Dedifferentiated amniotic fluid mesenchymal stem cell (primary cell): ENCODE measurements around the gene RIC8B.
"Not testable (repeated sequence)": the region's sequence is repeated elsewhere in the genome, so short reads cannot be mapped to it uniquely, and the experiment has no call there.

Experiments
- DNase-seq: peaks from one replicate; pipeline ENCODE4 v3.0.0-alpha.2; 2016; ENCODE audit errors: extremely low spot score

The RIC8B gene, protein sequence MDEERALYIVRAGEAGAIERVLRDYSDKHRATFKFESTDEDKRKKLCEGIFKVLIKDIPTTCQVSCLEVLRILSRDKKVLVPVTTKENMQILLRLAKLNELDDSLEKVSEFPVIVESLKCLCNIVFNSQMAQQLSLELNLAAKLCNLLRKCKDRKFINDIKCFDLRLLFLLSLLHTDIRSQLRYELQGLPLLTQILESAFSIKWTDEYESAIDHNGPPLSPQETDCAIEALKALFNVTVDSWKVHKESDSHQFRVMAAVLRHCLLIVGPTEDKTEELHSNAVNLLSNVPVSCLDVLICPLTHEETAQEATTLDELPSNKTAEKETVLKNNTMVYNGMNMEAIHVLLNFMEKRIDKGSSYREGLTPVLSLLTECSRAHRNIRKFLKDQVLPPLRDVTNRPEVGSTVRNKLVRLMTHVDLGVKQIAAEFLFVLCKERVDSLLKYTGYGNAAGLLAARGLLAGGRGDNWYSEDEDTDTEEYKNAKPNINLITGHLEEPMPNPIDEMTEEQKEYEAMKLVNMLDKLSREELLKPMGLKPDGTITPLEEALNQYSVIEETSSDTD

DNA sequence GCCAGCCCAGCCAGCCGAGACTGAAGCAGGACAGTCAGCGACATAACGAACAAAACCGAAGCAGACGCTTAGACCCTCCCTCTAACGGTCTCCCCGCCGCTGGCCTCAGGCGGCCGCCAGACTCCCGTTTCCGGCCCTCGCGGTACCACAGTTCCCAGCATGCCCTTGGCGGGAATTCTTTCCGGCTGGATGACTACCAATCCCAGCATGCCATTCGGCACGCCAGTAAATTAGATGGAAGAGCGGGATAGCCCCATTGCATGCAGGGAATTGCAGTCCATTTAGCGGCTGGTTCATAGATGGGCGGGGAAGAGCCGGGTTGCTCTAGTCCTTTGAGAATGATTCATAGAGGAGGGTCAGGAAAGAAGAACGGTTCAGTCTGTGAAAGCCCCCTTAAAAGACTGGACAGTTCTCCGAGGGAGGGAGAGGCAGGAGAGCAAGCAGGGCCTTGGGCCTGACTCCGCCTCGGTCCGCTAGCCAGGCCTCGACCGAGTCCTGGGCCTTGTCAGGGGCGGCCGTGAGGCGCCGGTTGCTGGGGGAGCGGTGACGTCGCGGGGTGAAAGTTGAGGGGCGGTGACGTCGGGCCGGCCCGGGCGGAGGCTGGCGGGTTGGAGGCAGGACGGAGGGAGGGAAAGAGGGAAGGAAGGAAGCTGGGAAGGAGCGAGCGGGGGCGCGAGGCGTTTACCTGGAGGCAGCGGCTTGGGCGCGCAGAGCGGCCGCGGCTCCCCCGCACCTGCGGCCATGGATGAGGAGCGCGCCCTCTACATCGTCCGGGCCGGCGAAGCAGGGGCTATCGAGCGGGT, at the start of gene RIC8B:
TSS of gene RIC8B (plus strand) at position 678 of the 803 bp plus-strand sequence. CDS start at position 742, 64 bp downstream.
- DNase-seq, result peak; percentile 100

DNA sequence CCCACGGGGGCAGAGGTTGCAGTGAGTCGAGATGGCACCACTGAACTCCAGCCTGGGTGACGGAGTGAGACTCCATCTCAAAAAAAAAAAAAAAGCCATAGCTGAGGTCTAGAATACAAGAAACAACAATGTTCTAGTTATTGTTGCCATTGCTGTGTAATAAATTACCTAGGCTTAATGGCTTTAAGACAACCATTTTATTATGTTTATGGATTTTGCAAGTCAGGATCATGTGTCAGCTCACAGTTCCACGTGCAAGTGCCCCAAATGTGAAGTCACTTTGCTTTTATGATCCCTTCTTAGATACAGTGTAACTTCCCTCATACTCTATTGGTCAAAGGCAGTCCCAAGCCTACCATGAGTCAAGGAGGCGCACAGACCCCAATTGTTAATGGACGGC, 49.5 kb upstream of the RIC8B start:
- DNase-seq, result no peak

DNA sequence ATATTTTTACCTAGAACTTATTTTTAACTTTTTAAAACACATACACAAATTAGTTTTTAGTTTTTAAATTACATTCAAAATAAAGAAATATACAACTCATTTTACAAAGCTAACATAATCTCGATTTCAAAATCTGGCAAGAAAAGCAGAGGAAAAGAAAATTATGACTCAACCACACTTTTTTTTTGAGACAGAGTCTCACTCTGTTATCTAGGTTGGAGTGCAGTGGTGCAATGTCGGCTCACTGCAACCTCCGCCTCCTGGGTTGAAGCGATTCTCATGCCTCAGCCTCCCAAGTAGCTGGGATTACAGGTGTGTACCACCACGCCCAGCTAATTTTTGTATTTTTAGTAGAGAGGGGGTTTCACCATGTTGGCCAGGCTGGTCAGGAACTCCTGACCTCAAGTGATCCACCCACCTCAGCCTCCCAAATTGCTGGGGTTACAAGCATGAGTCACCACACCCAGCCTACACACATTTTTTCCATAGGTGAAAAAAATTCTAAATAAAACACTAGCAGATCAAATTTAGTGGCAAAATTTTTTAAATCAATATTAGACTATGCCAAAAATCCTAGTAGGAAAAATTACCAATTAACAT, 47.8 kb upstream of the RIC8B start:
- not testable (repeated sequence) for DNase-seq

DNA sequence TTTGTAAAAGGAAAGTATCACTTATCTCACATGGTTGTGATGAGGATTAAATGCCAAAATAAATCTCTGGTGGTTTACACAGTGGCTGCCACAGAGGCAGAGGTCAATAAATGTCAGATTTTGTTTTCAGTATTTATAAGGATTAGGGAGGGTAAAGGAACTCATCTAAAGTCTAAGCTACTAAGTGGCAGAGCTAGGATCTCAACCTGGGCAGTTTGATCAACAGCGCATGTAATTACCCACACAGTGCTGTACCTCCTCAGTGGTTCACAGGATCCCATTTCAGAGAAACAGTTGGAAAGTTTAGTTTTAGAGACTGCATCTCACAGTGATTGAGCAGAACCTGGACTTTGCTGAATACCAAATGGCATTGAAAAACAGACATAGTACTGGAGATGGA, 44.9 kb upstream of the RIC8B start:
- no peak for DNase-seq

DNA sequence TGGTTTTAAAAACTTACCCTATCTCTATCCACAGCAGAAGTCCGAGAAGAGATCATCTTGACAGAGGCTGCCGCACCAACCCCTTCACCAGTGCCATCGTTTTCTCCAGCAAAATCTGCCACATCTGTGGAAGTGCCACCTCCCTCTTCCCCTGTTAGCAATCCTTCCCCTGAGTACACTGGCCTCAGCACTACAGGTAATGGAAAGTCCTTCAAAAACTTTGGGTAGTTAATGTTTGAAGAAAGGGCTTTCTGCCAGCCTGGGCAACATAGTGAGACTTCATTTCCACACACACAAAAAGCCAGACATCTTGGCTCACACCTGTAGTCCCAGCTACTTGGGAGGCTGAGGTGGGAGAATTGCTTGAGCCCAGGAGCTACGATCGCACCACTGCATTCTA, 41.6 kb upstream of the RIC8B start:
- DNase-seq, result no peak

DNA sequence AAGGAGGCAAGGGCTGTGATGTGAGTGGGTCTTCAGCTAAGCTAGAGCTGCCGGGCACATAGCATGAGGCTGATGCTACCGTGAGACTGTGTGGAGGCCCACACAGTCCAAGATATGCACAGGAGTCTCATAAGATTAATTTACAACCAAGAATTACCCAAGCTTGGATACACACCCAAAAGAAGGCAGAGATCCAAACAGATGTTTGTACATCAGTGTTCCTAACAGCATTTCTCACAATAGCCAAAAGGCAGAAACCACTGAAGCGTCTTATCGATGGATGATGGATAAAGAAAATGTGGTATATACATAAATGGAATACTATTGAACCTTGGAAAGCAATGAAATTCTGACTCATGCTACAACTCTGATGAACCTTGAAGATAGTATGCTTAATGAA, 40.8 kb upstream of the RIC8B start:
- no peak for DNase-seq

DNA sequence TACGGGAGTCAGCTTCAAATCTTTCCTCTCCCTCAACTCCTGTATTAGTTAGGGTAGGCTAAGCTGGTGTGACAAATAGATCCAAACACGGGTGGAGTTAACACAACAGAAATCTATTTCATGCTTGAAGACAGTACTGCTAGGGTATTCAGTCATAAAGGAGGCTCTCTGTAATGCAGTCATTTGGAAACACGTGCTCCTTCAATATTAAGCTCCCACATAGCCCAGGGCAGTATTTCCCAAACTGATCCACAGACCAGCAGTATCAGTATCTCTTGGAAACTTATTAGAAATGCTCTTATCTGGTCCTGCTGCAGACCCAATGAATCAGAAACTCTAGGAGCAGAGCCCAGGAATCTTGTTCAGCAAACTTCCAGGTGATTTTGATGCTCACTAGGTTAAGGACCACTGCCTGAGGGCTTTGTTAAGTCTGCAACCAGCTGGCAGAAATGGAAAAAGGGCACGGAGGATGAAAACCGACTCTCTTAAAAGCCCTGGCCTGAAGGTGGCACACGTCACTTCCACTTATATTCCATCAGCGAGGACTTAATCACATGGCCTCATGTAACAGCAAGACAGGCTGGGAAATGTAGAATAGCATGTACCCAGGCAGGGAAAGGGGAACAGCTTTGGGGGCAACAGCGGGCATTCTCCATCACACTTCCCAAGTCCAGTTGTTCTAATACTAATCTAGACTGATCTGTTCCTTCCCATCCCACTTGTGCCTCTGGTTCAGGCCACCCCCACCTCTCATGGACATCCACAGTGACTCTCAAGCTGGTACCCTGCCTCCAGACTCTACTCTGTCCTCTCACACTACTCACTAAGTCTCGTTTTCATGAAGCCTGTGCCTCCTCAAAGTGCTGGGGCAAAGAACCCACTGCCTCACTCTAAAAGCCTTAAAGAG, 38.2 kb upstream of the RIC8B start:
- no peak for DNase-seq

DNA sequence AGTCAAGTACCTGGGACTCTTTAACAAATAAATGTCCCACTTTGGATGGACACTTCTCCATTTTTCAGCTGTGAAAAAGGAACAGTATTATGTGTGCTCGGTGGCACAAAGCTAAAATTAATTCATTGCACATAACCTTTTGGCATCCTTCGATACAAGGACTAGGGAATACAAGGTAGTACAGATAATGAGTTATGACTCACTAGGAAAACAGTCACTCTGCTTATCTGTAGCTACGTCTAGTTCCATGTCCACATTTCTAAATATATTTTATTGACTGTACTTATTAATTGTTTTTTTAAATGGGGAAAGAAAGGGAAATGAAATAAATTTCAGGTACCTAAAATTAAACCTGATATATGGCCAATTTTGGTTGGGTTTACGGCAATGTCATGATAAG, 35.2 kb upstream of the RIC8B start:
- no peak for DNase-seq

DNA sequence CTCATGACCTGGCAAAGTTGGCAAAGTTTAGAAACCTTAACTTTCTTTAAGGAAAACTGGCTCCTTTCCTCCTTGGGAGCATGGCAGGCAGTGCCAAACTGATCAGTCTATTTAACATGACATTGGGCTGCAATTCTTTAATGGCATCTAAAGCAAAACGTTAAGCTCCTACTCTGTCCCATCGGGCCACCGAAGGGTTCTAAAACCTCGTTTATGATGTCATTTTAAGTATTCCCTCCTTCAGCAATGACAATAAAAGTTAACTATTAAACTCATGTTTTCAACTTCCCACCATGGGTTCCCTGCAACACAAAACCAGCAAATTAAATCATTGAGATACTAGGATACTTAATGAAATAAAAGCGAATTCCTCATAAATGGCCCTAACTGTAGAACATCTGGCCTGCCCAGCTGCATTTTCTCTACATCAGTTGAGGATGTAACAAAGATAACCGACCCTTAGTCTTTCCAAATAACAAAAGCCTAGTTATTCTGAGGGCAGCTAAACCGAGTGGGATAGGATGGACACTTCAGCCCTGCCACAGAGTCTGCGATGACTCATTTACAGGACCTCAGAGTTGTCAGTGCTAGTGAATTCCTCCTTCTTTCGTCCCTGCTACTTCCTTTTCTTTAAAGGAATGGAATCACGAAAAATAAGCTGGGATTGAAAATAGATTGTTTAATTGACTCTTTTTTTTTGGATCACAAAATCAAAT, 34.5 kb upstream of the RIC8B start:
- no peak for DNase-seq

DNA sequence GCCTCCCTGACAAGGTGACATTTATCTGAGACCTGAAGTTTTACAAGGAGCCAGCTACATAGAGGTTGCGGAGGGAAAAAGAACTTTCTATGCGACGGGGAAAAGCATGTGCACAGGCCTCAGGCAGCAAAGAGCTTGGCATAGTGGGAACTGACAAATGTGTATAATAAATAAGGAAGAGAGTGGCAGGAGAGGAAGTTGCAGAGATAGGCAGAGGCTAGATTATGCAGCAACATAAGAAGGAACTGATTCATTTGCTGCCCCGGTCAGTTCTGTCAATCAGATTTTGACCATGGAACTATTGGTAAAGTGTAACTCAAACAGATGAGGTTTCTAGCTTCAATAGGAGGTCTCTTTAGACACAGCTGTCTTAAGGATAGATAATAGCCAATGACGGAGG, 33.7 kb upstream of the RIC8B start:
- no peak for DNase-seq

DNA sequence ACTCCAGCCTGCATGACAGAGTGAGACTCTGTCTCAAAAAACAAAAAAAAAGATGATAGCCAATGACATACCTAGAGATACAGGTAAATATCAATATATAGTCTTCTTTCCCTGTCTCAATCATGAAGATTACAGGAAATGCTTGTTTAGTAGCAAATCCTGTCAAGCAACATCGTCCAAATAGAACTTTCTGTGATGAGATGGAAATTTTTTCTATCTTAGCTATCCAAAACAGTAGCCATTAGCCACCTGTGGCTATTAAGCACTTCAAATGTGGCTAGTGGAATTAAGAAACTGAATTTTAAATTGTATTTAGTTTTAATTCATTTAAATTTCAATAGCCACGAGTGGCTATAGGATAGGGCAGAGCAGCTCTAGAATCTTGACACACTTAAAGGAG, 33.2 kb upstream of the RIC8B start:
- no peak for DNase-seq

DNA sequence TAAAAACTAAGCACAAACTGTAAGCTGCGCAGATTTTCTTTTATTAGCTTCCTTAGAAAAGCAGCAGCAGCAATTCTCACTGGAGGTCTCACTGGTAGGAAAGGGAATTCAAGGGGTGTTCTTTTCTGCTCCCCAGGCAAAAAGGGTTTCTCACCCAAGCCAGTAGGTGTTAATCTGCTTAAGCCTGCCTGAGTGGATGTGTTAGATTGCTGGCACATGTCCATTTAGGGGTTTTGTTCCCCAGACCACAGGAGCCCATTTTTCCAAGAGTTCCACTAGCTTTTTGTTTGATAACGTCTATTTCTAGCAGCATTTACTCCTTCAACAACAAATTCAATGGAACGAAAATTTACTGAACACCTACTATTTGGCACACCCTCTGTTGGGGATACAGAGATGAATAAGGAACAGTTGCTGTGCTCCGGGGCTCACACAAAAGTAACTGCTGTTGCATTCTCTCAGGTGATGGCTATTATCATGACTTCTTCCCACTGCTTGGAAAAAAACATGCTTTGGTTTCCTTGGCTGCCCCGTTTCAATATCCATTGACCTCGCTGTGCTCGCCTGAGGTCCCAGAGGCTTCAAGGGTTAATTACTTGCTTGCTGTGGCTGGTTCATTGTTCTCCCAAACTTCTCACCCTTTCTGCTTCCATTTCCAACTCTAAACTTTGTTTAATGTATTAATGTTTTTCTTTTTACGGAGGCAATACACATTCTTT, 31.1 kb upstream of the RIC8B start:
- DNase-seq, result no peak

DNA sequence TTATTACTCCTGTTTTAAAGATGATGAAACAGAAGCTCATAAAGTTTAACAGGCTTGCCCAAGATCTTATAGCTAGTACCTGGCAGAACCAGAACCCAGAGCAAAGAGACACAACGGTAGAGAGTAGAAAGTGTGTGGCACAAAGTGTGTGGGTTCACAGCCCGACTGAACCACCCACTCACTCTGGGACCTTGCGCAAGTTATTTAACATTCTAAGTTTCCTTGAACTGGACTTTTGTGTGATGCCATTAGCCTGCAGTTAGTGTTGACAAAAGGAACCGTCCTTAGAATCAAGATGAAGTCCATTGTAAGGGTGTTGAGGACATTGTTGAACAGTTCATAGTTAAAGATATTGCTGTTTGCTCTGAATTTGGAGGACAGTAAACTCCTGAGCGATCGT, 29.9 kb upstream of the RIC8B start:
- no peak for DNase-seq

DNA sequence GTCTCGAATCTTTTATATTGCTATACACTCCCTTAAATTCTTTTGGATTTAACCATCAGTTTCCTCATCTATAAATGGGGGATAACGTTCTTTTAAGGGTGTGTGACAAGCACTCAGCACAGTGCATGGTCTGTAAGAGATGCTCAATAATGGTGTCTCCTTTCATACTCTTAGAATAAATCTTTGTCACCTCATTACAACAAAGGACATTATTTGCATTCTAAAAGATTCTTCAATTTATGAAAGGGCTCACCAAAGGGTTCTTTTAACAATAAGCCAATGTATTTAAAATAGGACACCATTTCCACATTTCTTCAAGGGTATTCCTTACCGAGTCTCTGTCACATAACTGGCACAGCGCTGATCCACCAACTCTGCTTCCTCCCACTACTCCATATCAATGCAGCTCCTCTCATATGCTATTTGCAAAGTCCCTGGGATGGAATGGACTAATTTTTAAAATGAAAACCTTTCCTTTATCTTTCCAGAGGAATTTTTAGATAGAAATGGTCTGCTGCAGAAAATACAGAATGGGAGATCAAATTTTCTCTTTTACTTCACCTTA, 29.2 kb upstream of the RIC8B start:
- DNase-seq, result no peak

DNA sequence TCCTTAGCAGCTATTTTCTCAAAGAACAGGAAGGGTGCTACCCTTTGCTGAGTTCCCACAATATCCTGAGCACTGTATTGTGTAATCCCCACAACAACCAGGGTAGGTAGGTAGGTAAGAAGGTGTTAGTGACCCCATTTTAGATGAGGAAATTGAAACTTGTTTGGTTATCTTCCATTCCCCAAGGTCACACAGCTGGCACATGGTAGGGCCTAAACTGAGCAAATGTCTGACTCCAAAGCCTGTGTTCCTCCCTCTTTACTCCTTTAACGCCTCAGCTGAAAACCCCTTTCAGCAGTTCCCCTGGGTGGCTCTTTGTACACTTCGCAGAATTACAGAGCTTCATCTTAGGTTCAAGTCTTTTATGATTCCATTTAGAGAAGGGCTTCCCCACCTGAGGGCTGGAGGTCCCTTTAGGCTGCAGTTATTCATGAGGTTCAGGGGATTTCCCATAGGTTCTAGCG, 26.5 kb upstream of the RIC8B start:
- DNase-seq, result no peak

DNA sequence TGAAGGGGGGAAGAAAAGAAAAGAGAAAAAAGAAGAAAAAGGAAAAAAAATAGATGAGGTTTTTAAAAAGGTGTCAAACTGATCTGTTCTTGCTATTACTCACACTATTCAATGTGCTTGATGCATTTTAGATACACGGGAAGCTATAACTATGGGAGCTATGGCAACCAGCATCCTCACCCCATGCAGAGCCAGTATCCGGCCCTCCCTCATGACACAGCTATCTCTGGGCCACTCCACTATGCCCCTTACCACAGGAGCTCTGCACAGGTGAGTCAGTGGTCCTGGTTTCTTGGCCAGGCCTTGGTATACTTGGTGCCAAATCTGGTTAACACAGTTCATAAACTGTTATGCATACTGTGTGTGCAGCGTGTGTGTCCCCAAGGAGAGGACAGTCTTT, 24.0 kb upstream of the RIC8B start:
- no peak for DNase-seq

DNA sequence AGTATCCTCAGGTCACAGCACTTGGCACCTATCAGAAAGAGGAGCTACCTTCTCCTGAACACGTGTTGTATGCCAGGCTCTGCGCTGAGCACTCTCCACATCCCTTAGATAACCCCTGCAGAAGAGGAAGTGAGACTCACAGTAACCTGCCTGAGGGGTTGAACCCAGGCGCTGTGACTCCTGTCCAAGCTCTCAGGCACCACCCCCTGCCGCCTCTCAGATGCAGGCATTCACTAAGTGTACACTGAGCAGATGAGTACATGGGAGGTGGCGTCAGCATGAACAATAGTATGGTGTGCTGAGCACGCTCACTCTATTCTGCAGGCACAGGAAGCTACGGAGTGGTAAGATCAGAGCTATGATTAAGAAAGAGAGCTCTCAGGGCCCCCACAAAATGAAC, 21.0 kb upstream of the RIC8B start:
- DNase-seq, result no peak

DNA sequence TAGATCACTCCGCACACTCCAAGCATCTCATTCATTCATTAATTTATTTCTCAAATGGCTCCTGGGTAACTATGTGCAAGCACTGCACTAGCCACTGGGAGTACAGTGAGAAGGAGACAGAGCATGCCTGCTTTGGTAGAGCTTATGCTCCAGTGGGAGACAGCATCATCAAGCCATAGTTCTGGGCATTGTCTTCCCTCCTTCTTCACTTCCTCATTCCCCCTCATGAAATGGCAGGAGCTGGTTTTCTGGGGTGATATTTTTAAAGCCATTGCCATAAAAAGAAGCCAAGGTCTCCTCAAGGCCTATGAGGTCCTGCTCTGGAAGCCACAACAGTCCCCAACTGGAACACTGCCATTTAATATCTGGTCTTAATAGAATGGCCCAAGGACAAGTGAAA, 20.2 kb upstream of the RIC8B start:
- DNase-seq, result no peak

DNA sequence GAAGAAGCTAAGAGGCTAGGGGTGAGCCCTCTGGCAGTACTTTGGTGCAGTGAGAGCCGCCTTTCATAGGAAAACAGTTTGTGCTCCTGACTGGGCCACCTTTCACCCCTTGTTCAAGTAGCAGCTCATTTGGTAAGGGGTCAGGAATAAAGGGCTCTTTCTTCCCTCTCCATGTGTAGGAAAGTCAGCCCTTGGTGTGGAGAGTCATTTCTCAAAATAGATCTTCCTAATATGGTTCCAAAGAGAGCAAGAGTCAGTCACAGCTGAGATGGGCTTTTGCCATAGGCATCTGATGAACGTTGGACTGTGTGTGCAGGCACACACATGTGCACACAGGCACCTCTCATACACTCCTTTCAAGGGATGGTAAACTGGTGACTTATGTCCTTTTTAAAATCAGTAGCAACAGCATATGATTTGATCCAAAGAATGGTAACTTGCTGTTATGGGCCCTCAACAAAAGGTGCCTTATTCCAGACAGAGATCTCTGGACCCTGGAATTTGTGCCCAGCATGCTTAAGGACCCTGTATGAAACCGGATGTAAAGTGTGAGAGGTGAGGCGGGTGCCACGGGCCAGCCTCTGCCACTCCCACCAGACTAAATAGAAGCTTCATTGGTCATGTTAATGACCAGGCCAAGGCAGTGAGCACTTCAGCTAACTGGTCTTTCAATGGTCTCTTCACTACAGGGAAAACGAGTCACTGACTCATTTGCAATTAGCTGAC, 16.7 kb upstream of the RIC8B start:
- no peak for DNase-seq
